GM12872 (cell line): ENCODE results near the gene EVL.

Source experiments
- CTCF ChIP-seq: IDR thresholded peaks from 3 replicates; pipeline ENCODE4 v1.5.1; 2011; ENCODE audit warnings: low read depth, mild to moderate bottlenecking, low read length, moderate library complexity; ENCODE audit not compliant: insufficient read depth

Gene EVL

GRCh38 chr14:100117026-100117425, 51.8 kb downstream of the EVL start:
- no peak for TF ChIP-seq CTCF

- no peak for TF ChIP-seq CTCF
Observed at GRCh38 chr14:100117633-100118395, 52.6 kb downstream of the EVL start.

- no peak for TF ChIP-seq CTCF
Observed at GRCh38 chr14:100118396-100119011, 53.3 kb downstream of the EVL start.

- no peak for TF ChIP-seq CTCF
Observed at GRCh38 chr14:100119251-100119650, 54.0 kb downstream of the EVL start.

- TF ChIP-seq CTCF, result no peak
Observed at GRCh38 chr14:100120522-100121269, 55.5 kb downstream of the EVL start.

GRCh38 chr14:100121643-100122480, 56.6 kb downstream of the EVL start:
- no peak for TF ChIP-seq CTCF
